Sigmoid colon (tissue), 4 donors: ENCODE data around the gene CALHM3.

ENCODE experiments used
- CTCF ChIP-seq, 4 experiments: fragments of 450-650 bp in 3 of 4; fragments of 200-600 bp in 1 of 4; IDR thresholded peaks; one replicate each; pipeline ENCODE4 v1.5.1; 2016 to 2019; ENCODE audit warnings: antibody characterized with exemption in 4 of 4, mild to moderate bottlenecking in 3 of 4, moderate library complexity in 2 of 4
- EP300 ChIP-seq, 4 donors: sonication (generic); formaldehyde crosslinking; IDR thresholded peaks; one replicate each; pipeline ENCODE4 v1.6.1; 2017; ENCODE audit warnings: antibody characterized with exemption in 4 of 4
- POLR2A ChIP-seq, 2 donors: fragments of 450-650 bp; IDR thresholded peaks; one replicate each; pipeline ENCODE4 v1.6.1; 2016; ENCODE audit warnings: antibody characterized with exemption in 2 of 2, mild to moderate bottlenecking in 2 of 2, moderate library complexity in 2 of 2
- POLR2AphosphoS5 ChIP-seq, 4 donors: sonication (generic); formaldehyde crosslinking; IDR thresholded peaks; one replicate each; pipeline ENCODE4 v1.6.1; 2017; ENCODE audit warnings: antibody characterized with exemption in 4 of 4

- TF ChIP-seq CTCF (IDR thresholded peaks at IDR 0.05) (no peak), POLR2A (IDR thresholded peaks at IDR 0.05) (no peak), EP300 (IDR thresholded peaks at IDR 0.05) (no peak), POLR2AphosphoS5 (IDR thresholded peaks at IDR 0.05) (no peak)
Measured at GRCh38 chr10:103501186-103501585, 22.1 kb upstream of the CALHM3 start.
